HG02938 (cell line): Measurements from ENCODE around the gene OPHN1.
A peak's percentile ranks its signal among the peaks of the same experiment; 100 is the strongest.

Experiments used
- ATAC-seq: cut with Tn5 transposase; IDR thresholded peaks from one replicate; pipeline ENCODE4 v1.9.1; 2021; ENCODE audit warnings: mild to moderate bottlenecking, moderate library complexity; ENCODE audit not compliant: unreplicated experiment

OPHN1 gene, protein sequence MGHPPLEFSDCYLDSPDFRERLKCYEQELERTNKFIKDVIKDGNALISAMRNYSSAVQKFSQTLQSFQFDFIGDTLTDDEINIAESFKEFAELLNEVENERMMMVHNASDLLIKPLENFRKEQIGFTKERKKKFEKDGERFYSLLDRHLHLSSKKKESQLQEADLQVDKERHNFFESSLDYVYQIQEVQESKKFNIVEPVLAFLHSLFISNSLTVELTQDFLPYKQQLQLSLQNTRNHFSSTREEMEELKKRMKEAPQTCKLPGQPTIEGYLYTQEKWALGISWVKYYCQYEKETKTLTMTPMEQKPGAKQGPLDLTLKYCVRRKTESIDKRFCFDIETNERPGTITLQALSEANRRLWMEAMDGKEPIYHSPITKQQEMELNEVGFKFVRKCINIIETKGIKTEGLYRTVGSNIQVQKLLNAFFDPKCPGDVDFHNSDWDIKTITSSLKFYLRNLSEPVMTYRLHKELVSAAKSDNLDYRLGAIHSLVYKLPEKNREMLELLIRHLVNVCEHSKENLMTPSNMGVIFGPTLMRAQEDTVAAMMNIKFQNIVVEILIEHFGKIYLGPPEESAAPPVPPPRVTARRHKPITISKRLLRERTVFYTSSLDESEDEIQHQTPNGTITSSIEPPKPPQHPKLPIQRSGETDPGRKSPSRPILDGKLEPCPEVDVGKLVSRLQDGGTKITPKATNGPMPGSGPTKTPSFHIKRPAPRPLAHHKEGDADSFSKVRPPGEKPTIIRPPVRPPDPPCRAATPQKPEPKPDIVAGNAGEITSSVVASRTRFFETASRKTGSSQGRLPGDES

DNA sequence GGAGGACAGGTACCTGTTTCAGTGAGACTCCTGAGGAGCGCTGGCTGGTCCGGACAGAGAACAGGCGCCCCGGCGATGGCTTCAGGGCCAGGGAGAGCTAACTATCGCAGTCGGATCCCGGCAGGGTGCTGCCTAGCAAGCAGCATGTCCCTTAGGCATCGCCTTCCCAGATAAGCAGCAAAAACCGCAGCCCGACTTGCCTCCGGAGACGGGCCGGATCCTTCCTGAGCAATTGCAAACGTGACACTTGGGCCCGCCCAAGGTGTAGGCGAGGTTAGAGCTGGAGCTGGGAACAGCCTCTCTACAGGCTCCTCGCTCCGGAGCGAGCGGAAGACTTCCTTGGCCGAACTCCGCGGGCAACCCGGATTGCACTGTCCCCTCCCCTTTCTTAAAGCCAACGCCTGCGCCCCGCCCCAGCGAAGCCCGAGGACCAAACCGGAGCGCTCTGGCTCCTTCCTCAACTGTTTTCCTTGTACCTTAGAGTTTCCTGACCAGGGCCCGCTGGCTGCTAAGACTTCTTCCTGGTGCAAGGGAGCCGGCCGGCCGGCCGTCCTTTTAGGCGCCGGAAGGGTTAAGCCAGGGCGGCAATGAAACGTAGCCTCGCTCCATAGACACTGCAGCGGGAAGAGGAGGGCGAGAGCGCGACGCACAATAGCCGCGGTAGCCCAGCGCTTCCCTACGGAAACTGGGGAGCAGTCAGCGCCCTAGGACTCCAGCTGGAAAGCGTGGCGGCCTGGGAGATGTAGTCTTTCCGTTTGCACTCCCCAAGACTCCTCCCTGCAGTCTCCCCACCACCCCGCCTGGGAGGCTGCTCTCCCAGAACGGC, at the start of gene OPHN1:
OPHN1 (minus strand) TSS at position 341 of the 826 bp plus-strand sequence. CDS start 475 bp downstream, outside the sequence.
- ATAC-seq: no peak

DNA sequence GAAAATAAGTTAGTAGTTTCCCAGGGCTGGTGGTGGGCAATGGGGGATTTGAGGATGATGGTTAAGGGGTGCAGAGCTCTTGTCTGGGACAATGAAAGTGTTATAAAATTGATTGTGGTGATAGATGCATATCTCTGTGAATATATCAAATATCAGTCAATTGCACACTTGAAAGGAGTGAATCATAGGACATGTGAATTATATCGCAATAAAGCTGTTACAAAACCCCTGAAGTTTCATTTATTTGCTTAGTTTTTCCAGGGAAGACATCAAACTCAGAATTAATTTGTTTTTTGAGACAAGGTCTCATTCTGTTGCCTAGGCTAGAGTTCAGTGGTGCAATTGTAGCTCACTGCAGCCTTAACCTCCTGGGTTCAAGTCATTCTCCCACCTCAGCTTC, 47.7 kb upstream of the OPHN1 start:
- ATAC-seq: no peak

DNA sequence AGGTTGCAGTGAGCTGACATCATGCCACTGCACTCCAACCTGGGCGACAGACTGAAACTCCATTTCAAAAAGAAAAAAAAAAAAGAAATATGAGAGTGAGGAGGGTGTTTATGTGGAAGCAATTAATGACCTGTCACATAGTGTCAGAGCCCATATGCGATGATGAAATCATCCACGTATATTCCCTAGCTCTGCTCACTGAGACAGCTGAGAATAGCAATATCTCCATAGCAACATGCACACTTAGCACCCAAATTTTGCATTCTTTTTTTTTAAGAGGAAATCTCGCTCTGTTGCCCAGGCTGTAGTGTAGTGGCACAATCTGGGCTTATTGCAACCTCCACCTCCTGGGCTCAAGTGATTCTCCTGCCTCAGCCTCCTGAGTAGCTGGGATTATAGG, 31.5 kb upstream of the OPHN1 start:
- no peak for ATAC-seq

DNA sequence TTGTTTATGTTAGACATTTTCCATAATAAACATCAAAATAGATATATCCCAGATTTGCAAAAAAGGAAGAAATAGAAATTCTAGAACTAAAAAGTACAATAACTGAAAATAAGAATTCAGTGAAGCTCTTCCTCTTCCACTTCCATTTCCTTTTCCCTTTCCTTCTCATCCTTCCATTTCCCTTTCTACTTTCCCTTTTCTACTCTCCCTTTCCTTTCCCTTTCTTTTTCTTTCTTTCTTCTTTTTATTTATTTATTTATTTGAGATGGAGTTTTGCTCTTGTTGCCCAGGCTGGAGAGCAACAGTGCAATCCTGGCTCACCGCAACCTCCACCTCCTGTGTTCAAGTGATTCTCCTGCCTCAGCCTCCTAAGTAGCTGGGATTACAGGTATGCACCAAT, 30.6 kb upstream of the OPHN1 start:
- ATAC-seq: no peak

DNA sequence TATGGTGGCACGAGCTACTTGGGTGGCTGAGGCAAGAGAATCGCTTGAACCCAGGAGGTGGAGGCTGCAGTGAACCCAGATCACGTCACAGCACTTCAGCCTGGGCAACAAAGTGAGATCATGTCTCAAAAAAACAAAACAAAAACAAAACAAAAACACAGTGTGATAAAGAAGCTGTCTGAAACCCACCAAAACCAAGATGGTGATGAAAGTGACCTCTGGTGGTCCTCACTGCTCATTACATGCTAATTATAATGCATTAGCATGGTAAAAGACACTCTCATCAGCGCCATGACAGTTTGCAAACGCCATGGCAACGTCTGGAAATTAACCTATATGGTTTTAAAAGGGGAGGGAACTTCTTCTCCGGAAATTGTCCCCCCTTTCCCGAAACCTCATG, 29.4 kb upstream of the OPHN1 start:
- ATAC-seq: peak; percentile 70

DNA sequence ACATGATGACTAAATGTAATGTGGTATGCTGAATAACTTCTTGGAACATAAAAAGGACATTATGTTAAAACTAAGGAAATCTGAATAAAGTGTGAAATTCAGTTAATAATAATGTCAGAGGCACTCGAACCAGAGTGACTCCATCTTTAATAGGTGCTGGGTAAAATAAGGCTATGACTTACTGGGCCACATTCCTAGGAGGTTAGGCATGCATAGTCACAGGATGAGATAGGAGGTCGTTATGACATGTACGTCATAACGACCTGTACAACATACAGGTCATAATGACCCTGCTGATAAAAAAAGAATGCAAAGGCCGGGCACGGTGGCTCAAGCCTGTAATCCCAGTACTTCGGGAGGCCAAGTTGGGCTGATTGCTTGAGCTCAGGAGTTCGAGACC, 28.9 kb upstream of the OPHN1 start:
- no peak for ATAC-seq

DNA sequence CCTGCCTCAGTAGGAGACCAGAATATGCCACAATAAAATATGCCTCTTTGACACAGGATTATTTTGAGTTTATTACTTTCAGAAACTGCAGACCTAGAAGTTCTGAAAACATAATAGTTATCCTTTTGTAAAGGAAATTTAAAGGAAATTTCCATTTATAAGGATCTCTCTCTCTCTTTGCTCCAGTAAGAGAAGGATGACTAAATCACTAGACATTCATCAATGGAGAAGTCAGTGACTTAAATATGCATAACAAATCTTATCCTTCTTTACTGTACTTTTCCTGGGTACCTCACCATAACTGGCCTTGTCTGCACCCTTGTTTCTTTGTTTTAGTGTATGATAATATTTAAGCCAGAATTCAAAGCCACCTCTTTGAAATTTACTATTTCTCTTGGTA, 28.3 kb upstream of the OPHN1 start:
- no peak for ATAC-seq

DNA sequence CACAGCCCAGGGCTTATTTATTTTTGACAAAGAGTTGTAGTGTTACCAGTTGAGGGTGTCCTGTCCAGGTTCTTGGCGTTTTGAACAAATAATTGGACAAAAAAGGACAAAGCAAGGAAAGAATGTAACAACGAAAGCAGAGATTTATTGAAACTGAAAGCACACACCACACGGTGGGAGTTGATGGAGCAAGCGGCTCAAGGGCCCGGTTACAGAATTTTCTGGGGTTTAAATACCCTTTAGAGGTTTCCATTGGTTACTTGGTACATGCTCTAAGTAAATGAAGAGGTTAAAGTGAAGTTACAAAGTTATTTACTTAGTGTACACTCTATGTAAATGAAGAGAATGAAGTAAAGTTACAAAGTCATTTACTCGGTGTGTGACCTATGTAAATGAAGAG, 27.8 kb upstream of the OPHN1 start:
- ATAC-seq: no peak

DNA sequence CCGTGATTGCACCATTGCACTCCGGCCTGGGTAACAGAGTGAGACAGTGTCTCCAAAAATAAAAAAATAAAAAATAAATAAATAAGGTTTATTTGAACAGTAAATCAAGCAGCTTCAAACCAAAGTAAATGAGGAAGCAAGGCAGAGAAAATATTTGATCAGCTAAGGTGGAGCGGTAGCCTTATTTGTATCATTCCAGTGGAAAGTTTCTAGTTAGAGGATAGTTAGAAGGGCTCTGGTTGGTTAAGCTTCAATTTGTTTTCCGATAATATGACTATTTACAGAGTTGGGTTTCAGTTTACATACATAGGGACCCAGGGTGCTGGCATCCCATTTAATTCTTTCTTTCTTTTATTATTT, 21.8 kb upstream of the OPHN1 start:
- ATAC-seq: no peak

DNA sequence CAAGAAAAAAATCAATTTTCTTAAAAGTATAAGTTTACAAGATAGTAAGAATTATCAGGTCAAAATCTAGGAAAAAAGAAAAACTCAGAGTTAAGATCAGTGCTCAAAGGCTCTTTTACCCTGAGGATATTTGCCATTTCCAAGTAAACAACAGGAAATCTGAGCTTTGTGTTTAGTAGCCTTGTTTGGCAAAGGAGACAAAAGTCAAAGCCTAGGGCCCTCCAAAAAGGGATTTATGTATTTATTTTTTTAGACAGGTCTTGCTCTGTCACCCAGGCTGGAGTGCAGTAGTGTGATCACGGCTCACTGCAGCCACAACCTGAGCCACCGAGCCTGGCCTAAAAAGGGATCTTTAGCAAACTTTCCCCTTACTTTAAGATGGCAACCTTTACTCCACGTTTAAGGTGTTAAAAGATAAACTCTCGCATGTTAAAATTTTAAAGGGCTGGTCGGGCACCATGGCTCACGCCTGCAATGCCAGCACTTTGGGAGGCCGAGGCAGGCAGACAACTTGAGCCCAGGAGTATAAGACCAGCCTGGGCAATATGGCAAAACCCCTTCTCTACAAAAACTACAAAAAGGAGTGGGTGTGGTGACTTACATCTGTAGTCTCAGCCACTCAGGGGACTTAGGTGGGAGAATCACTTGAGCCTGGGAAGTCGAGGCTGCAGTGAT, 21.3 kb upstream of the OPHN1 start:
- ATAC-seq: no peak

DNA sequence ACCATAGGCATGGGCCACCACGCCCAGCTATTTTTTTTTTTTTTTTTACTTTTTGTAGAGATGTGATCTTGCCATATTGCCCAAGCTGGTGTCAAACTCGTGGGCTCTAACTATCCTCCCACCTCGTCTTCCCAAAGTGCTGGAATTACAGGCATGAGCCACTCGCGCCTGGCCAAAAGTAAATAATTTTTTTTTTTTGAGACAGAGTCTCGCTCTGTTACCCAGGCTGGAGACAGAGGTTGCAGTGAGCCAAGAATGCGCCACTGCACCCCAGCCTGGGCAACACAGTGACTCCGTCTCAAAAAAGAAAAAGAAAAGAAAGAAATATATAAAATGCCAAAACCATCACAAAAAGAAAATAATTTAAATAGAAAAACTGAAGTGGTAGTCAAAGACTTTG, 18.4 kb upstream of the OPHN1 start:
- ATAC-seq: no peak

DNA sequence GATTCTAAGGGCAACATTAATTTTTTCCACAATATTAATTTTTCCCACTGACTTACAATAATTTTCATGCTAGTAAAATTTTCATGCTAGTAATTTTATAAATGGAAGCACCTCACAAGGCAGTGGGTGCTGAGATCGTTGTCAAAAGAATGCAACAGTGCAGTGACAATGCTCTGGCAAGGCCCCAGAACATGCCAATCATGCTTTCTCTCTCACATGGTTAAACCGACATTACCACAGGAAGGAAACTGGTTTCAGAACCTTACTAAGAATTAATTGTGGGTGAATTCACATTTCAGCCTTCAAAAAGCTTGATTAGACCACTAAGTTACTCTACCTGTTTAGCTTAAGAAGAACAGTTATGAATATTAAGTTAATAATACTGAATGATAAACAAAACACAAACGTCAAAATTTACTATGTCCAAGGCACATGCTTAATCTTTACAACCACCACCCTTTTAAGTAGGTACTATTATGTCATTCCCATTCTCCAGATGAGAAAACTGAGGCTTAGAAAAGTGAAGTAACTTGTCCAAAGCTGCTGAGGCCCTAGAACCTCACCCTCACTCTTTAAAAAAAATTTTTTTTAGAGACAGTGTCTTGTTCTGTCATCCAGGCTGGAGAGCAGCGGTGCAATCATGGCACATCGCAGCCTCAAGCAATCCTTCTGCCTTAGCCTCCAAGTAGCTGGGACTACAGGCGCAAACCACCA, 10.0 kb upstream of the OPHN1 start:
- ATAC-seq: no peak

DNA sequence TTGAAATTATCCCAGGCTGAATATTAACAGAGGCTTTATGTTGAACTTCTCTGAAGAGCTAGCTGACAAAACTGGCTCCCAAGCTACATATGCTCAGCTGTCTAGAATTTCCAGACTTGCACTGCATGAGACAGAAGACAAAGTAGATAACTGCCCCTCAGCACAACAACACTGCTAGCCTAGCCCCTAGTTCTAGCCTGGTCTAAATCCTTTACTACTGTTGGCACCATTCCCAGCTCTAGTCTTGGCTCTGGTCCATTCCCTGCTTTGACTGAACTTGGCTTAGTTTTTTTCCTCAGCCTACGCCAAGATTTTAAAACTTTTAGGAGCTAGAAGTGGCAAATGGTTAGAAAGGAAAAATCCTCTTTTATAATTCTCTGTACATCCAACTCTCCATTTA, 7.6 kb upstream of the OPHN1 start:
- no peak for ATAC-seq

DNA sequence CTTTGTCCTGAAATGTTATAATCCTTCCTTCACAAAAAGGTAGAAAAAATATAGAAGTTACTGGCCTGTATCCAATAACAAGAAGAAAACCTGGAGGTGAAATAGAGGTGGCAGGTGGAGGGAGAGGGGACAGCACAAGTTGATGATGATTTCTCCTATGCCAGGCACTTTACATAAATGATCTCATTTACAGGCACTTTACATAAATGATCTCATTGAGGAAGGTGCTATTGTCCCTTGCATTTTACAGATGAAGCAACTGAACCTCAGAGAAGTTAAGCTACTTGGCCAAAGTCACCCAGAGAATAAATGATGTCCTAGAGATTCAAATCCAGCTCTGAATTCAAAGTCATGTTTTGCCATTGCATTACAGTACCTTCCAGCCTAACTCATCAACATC, 7.1 kb upstream of the OPHN1 start:
- ATAC-seq: no peak

DNA sequence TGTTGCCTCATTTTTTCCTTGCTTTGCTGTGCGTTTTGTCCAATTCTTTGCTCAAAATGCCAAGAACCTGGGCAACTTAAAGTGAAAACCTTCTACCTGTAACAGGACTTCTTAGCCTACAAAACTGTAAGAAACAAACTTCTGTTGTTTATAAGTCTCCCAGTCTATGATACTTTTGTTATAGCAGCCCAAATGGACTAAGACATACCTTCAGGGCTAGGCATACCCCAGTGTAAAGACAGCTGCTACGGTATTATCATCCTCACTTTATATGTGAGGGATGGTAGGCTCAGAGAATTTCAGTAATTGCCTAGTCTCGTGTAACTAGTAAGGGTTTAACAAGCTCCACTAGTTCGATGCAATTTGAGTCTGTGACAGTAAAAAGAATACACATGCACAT, 6.0 kb upstream of the OPHN1 start:
- ATAC-seq: no peak

DNA sequence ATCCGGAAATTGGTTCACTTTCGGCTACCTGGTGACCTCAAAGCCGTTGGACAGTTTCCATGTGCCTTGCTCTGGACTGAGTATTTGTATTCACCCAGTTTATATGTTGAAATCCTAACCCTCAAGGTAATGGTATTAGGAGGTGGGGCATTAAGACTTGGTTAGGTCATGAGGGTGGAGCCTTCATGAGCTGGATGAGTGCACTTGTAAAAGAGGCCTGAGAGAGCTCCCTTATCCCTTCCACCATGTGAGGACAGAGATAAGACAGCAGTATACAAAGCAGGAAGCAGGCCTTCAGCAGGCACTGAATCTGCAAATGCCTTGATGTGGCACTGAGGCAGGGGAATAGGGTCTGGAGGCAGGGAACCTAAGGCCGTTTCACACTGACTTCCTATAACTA, 5.3 kb upstream of the OPHN1 start:
- no peak for ATAC-seq

DNA sequence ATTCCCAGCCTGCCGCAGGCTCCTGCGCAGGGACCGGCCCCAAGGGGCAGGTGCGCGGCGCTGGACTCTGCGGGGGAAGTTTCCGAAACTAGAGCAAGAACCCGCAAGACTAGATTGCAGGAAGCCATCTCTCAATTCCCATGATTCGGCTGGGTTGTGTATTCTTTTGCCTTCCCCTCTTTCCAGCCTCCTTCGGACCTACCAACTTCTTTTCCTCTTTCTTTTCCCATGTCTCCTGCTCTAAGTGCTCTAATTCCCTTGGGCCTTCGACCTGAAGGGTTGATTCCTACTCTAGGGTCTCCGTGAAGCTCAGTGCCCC, 645 bp upstream of the OPHN1 start:
- ATAC-seq: no peak

DNA sequence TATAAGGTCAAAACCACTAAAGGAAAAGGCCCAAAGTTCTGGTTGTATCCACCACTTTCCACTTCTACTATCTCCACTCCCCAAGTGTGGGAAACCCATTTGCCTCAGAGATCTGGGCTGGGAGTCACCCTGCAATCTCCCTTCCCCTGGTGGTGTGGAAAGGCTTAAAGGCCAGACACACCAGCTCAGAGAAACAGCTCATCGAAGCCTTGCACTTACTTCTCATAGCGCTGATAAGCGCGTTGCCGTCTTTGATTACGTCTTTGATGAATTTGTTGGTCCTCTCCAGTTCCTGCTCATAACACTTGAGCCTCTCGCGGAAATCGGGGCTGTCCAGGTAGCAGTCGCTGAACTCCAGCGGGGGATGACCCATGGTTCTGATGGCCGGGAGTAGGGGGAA, 647 bp downstream of the OPHN1 start:
- no peak for ATAC-seq

DNA sequence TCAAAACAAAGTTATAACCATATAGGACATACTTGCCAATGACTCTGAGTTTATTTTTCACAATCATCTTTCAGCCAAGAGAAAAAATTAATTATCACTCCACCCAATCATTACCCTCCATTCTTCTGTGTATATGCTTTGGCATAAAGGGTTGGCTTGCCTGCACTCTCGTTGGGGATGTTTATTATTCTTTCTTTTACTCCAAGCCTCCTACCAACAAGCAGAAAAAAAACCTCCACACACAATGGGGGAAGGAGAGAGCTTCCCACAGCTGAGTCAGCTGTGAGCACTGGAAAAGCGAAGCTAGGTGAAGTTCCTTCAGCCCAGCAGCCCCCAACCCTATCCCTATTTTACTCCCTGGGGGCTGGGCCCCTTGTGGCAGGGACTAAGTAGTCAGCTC, 1.5 kb downstream of the OPHN1 start:
- ATAC-seq: no peak

DNA sequence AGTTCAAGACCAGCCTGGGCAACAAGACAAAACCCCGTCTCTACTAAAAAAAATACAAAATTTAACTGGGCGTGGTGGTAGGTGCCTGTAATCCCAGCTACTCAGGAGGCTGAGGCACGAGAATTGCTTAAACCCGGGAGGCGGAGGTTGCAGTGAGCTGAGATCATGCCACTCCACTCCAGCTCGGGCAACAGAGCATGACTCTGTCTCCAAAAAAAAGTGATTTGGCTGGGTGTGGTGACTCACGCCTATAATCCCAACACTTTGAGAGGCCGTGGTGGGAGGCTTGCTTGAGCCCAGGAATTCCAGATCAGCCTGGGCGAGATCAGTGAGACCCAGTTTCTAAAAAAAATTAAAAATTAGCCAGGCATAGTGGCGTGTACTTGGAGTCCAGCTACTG, 4.1 kb downstream of the OPHN1 start:
- ATAC-seq: no peak

DNA sequence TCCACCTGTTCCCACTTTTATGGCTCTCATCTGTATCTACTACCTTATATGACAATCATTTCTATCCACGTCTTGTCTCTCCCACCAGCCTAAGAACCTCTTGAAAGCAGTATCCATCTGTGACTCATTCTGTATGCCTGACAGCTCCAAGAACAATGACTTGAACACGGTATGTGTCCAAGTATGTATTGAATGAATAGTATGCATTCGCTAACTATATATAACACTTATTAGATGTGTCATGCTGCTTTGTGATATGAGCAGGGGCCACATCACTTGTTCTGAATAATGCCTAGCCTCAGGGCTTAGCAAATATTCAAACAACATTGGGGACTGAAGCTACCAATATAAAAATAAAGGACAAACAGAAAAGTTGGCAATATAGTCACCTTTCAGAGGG, 4.9 kb downstream of the OPHN1 start:
- ATAC-seq: no peak
